Measurements from ENCODE around the gene PEX16.

The PEX16 gene

GRCh38 chr11:45917623-45918330 is at the start of gene PEX16:
Gene PEX16 (minus strand): TSS chr11:45917877. CDS start chr11:45917811, 66 bp downstream.
- peak; percentile 82 to 90 for DNase-seq (ENCODE audit: low read depth in 1 of 2, low spot score in 1 of 2)

- DNase-seq (ENCODE audit: low read depth in 1 of 2, low spot score in 1 of 2): peak; percentile 12 to 35
These were observed 47.3 kb upstream of the PEX16 start for GRCh38 chr11:45964911-45965389.

GRCh38 chr11:45961751-45962240 is 44.1 kb upstream of the PEX16 start:
- no peak for DNase-seq (ENCODE audit: low read depth in 1 of 2, low spot score in 1 of 2)

- DNase-seq (ENCODE audit: low read depth in 1 of 2, low spot score in 1 of 2): no peak
These were observed 42.9 kb upstream of the PEX16 start for GRCh38 chr11:45960387-45961095.

GRCh38 chr11:45959851-45960250 is 42.2 kb upstream of the PEX16 start:
- no peak for DNase-seq (ENCODE audit: low read depth in 1 of 2, low spot score in 1 of 2)

- DNase-seq (ENCODE audit: low read depth in 1 of 2, low spot score in 1 of 2): no peak
These were observed 32.3 kb upstream of the PEX16 start for GRCh38 chr11:45949992-45950407.

- no peak for DNase-seq (ENCODE audit: low read depth in 1 of 2, low spot score in 1 of 2)
These were observed 30.7 kb upstream of the PEX16 start for GRCh38 chr11:45948356-45948755.

GRCh38 chr11:45947885-45948284 is 30.2 kb upstream of the PEX16 start:
- DNase-seq (ENCODE audit: low read depth in 1 of 2, low spot score in 1 of 2): no peak

GRCh38 chr11:45945397-45945999 is 27.8 kb upstream of the PEX16 start:
- no peak for DNase-seq (ENCODE audit: low read depth in 1 of 2, low spot score in 1 of 2)

GRCh38 chr11:45942381-45942780 is 24.7 kb upstream of the PEX16 start:
- DNase-seq (ENCODE audit: low read depth in 1 of 2, low spot score in 1 of 2): no peak

- DNase-seq (ENCODE audit: low read depth in 1 of 2, low spot score in 1 of 2): no peak
These were observed 23.6 kb upstream of the PEX16 start for GRCh38 chr11:45941285-45941684.

- no peak for DNase-seq (ENCODE audit: low read depth in 1 of 2, low spot score in 1 of 2)
These were observed 22.2 kb upstream of the PEX16 start for GRCh38 chr11:45939836-45940235.

- no peak for DNase-seq (ENCODE audit: low read depth in 1 of 2, low spot score in 1 of 2)
These were observed 20.2 kb upstream of the PEX16 start for GRCh38 chr11:45937916-45938315.

GRCh38 chr11:45936511-45937054 is 18.9 kb upstream of the PEX16 start:
- no peak for DNase-seq (ENCODE audit: low read depth in 1 of 2, low spot score in 1 of 2)

- DNase-seq (ENCODE audit: low read depth in 1 of 2, low spot score in 1 of 2): no peak
These were observed 17.8 kb upstream of the PEX16 start for GRCh38 chr11:45935349-45936064.

- no peak for DNase-seq (ENCODE audit: low read depth in 1 of 2, low spot score in 1 of 2)
These were observed 17.1 kb upstream of the PEX16 start for GRCh38 chr11:45934580-45935318.

- DNase-seq (ENCODE audit: low read depth in 1 of 2, low spot score in 1 of 2): no peak
These were observed 16.3 kb upstream of the PEX16 start for GRCh38 chr11:45933846-45934579.

- DNase-seq (ENCODE audit: low read depth in 1 of 2, low spot score in 1 of 2): no peak
These were observed 15.6 kb upstream of the PEX16 start for GRCh38 chr11:45933131-45933831.

- DNase-seq (ENCODE audit: low read depth in 1 of 2, low spot score in 1 of 2): no peak
These were observed 14.5 kb upstream of the PEX16 start for GRCh38 chr11:45932217-45932616.

All from activated T-helper 1 cell treated with anti-CD3 and anti-CD28 coated beads, Interleukin-2, amount 50 U/mL, for 16 hours (primary cell).